GM10266 (cell line): ENCODE results near the gene TUBG2.

Experiments used
- DNase-seq: peaks from one replicate; pipeline ENCODE4 v3.0.0; 2012; ENCODE audit errors: extremely low spot score
- TF ChIP-seq, protein P1 (sequence below): IDR thresholded peaks from 2 replicates; pipeline ENCODE4 v1.5.1; 2012; ENCODE audit warnings: mild to moderate bottlenecking, low read depth; ENCODE audit not compliant: control insufficient read depth, insufficient read depth; ENCODE audit errors: missing control alignments

TUBG2 gene

GRCh38 chr17:42676424-42677011 is 17.4 kb downstream of the TUBG2 start, which contains the start of gene PLEKHH3:
TSS of gene PLEKHH3 (minus strand) at chr17:42676994. CDS start at chr17:42676563, 431 bp downstream.
- TF ChIP-seq, protein P1, sequence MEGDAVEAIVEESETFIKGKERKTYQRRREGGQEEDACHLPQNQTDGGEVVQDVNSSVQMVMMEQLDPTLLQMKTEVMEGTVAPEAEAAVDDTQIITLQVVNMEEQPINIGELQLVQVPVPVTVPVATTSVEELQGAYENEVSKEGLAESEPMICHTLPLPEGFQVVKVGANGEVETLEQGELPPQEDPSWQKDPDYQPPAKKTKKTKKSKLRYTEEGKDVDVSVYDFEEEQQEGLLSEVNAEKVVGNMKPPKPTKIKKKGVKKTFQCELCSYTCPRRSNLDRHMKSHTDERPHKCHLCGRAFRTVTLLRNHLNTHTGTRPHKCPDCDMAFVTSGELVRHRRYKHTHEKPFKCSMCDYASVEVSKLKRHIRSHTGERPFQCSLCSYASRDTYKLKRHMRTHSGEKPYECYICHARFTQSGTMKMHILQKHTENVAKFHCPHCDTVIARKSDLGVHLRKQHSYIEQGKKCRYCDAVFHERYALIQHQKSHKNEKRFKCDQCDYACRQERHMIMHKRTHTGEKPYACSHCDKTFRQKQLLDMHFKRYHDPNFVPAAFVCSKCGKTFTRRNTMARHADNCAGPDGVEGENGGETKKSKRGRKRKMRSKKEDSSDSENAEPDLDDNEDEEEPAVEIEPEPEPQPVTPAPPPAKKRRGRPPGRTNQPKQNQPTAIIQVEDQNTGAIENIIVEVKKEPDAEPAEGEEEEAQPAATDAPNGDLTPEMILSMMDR: peak; percentile 17
- peak; percentile 50 for DNase-seq

GRCh38 chr17:42677012-42677857 is 18.2 kb downstream of the TUBG2 start:
- TF ChIP-seq, protein P1: no peak
- peak; percentile 100 for DNase-seq

DNA sequence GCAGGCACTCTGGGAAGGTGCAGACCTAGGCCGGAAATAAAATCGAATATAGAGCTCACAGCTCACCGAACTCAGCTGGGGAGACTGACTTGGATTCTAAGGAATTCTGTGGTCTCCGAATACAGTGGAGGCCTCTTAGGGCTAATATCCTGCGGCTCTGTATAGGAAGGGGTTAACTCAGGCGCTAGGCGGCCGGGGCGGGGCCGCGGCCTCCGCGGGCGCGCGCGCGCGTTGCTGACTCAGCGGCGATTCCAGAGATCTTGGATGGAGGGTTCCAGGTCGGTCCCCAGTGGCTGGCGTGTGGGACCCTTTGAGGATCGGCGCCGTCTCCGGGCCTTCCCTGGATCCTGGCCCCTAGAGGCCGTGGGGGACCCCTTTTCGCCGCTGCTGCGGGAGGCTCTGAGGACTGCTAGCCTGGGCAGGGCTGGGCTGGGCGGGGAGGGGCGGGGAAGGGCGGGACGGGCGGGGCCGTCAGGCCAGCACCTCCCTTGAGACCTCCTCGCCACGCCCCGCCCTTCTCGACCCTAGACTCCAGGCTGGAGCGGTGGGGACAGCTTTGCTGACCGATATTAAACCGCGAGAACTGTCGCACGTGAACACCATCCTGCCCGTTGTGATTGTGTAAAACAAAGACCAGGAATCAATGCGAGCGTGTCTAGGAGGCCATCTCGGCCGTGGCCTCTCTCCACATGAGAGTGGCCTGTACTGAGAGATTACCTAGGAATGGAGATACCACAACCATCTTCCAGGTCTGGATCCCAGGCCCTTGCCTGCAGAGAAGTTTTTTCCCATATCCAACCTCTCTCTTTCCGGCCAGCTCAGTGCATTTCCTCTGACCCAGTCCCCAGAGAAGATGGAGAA is 19.1 kb downstream of the TUBG2 start:
- DNase-seq: peak; percentile 95
- TF ChIP-seq, protein P1: no peak

- peak; percentile 69 for DNase-seq
- TF ChIP-seq, protein P1: no peak
These were observed 19.9 kb downstream of the TUBG2 start for GRCh38 chr17:42678951-42679491.

DNA sequence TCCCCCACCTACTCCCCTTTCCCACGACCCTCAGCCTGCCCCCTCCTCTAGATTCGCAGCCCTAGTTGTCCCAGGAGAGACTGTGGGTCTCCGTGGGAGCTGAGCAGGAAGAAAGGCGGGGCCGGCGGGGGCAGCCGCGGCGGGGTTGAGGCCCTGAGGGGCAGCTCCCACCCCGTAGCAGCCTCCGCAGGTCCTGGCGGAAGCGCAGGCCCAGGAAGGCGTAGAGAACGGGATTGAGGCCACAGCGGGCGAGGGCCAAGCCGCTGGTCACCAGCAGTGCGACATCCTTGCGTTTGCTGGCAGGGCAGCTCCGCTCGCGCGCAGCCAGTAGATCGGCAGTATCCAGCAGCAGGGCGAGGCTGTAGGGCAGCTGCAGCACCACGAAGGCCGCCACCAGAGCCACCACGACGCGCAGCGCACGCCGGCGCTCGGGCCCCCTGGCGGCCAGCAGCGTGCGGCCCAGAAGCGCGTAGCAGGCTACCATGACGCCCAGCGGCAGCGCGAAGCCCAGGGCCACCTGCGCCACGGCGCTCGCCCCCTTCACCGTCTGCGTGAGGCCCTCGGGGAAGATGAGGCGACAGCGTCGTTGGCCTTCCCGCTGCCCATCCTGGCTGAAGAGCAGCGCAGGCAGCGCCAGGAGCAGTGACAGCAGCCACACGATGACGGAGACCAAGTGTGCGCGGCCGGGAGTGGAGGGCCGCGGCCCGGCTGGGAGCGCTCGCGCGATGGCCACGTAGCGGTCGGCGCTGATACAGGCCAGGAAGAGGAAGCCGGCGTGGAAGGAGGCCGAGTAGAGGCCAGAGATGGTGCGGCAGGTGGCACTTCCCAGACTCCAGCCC is 20.6 kb downstream of the TUBG2 start:
- DNase-seq: peak; percentile 85
- TF ChIP-seq, protein P1: peak; percentile 95

- peak; percentile 66 for DNase-seq
- TF ChIP-seq, protein P1: no peak
These were observed 21.3 kb downstream of the TUBG2 start for GRCh38 chr17:42680331-42680808.
